MCF 10A (cell line): ENCODE results near the gene ABHD12. TPM values are rescaled to one million over a fixed set of nuclear protein-coding genes. Genes with fewer than 3 reads are reported as not detected.

Source experiments
- BruUV-seq: library from RNA; stranded (reverse); fragments of 400-500 nt; replicated peaks from 2 replicates; lab custom pipeline; 2021; lab: Mats Ljungman, UMichigan
- CTCF ChIA-PET: fragments of 300-600 bp; sonication (Branson Sonifier 250); formaldehyde crosslinking; extraction: SDS; loops from one replicate; lab custom pipeline; 2021; ENCODE audit warnings: antibody characterized with exemption, inconsistent platforms; lab: Yijun Ruan, JAX
- POLR2A ChIA-PET: fragments of 300-600, 350-650 bp; sonication (Branson Sonifier 250); formaldehyde crosslinking; extraction: SDS; loops from one replicate; lab custom pipeline; 2020; ENCODE audit warnings: antibody characterized with exemption, inconsistent platforms; lab: Yijun Ruan, JAX
- DNase-seq: peaks from one replicate; pipeline ENCODE4 v3.0.0-alpha.2; 2018; ENCODE audit not compliant: unreplicated experiment
- H3K27ac Mint-ChIP-seq: one replicate; pipeline ENCODE4 v1.8.0; 2022; ENCODE audit warnings: mild to moderate bottlenecking, low read depth, mixed read lengths; ENCODE audit not compliant: unreplicated experiment
- H3K27me3 Mint-ChIP-seq: one replicate; pipeline ENCODE4 v1.8.0; 2022; ENCODE audit warnings: mixed read lengths; ENCODE audit not compliant: insufficient read depth, unreplicated experiment
- H3K36me3 Mint-ChIP-seq: one replicate; pipeline ENCODE4 v1.8.0; 2022; ENCODE audit warnings: mild to moderate bottlenecking, moderate library complexity, mixed read lengths; ENCODE audit not compliant: insufficient read depth, unreplicated experiment
- H3K4me1 Mint-ChIP-seq: one replicate; pipeline ENCODE4 v1.8.0; 2022; ENCODE audit warnings: mixed read lengths; ENCODE audit not compliant: insufficient read depth, unreplicated experiment
- H3K4me3 Mint-ChIP-seq: one replicate; pipeline ENCODE4 v1.8.0; 2022; ENCODE audit warnings: mild to moderate bottlenecking, moderate library complexity, mixed read lengths; ENCODE audit not compliant: unreplicated experiment
- H3K9me3 Mint-ChIP-seq: one replicate; pipeline ENCODE4 v1.8.0; 2022; ENCODE audit warnings: mixed read lengths; ENCODE audit not compliant: unreplicated experiment
- intact Hi-C: fragments of 100-400 bp; cut with micrococcal nuclease; formaldehyde crosslinking; loops from 2 replicates; pipeline ENCODE4 v1.14.1; 2022
- total RNA-seq: library from RNA; stranded (reverse); gene quantifications from 2 replicates; pipeline ENCODE4 v1.2.3, GENCODE V29; 2022
- TF ChIP-seq, protein P1 (sequence below): fragments of 200-600 bp; IDR thresholded peaks from one replicate; pipeline ENCODE4 v1.8.0; 2022; ENCODE audit warnings: antibody characterized with exemption, mild to moderate bottlenecking; ENCODE audit not compliant: unreplicated experiment

ABHD12 gene
- total RNA-seq, 1 experiment from 2014 or later: 18.6 TPM

DNA sequence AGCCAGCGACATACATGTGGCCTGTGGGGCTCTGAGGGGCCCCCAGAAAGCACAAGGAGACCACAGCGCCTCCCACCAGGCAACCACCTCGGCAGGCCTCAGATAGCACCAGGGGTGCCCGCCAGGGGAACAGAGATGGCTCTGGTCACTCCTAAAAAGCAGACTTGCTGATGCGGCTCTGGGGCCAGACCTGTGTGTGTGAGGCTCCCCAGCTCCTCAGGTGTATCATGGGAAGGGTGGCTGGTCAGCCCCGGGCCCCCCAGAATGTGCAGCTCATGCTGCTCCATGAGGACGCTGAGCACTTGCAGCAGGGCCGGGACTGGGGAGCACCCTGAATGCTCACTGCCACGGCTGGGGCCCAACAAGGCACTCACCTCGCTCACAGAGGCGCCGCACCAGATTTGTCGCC lies 82.5 kb downstream of the ABHD12 start:
- POLR2A ChIA-PET: interaction anchor here (0.7 to 4.7 kb wide), 5 partner anchors 9 to 426 kb away, joined by 3 to 32 read pairs (median 5); no protein-coding TSS in a partner anchor
- H3K36me3 Mint-ChIP-seq: peaks cover 17% of the 10 kb centered on the region
- TF ChIP-seq, protein P1, sequence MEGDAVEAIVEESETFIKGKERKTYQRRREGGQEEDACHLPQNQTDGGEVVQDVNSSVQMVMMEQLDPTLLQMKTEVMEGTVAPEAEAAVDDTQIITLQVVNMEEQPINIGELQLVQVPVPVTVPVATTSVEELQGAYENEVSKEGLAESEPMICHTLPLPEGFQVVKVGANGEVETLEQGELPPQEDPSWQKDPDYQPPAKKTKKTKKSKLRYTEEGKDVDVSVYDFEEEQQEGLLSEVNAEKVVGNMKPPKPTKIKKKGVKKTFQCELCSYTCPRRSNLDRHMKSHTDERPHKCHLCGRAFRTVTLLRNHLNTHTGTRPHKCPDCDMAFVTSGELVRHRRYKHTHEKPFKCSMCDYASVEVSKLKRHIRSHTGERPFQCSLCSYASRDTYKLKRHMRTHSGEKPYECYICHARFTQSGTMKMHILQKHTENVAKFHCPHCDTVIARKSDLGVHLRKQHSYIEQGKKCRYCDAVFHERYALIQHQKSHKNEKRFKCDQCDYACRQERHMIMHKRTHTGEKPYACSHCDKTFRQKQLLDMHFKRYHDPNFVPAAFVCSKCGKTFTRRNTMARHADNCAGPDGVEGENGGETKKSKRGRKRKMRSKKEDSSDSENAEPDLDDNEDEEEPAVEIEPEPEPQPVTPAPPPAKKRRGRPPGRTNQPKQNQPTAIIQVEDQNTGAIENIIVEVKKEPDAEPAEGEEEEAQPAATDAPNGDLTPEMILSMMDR: no peak
- peaks cover 29% of the 10 kb centered on the region for H3K4me1 Mint-ChIP-seq
- DNase-seq: no peak
- CTCF ChIA-PET: interaction anchor here (0.6 to 5.6 kb wide), 11 partner anchors 9 to 1958 kb away, joined by 3 to 68 read pairs (median 3); no protein-coding TSS in a partner anchor
- no peaks in the 10 kb centered on the region for H3K27me3 Mint-ChIP-seq
- H3K9me3 Mint-ChIP-seq: no peaks in the 10 kb centered on the region
- BruUV-seq: no TSS peak
- intact Hi-C loops: no loop called here
- H3K27ac Mint-ChIP-seq: no peak overlapping the region
- H3K4me3 Mint-ChIP-seq: no peak overlapping the region

DNA sequence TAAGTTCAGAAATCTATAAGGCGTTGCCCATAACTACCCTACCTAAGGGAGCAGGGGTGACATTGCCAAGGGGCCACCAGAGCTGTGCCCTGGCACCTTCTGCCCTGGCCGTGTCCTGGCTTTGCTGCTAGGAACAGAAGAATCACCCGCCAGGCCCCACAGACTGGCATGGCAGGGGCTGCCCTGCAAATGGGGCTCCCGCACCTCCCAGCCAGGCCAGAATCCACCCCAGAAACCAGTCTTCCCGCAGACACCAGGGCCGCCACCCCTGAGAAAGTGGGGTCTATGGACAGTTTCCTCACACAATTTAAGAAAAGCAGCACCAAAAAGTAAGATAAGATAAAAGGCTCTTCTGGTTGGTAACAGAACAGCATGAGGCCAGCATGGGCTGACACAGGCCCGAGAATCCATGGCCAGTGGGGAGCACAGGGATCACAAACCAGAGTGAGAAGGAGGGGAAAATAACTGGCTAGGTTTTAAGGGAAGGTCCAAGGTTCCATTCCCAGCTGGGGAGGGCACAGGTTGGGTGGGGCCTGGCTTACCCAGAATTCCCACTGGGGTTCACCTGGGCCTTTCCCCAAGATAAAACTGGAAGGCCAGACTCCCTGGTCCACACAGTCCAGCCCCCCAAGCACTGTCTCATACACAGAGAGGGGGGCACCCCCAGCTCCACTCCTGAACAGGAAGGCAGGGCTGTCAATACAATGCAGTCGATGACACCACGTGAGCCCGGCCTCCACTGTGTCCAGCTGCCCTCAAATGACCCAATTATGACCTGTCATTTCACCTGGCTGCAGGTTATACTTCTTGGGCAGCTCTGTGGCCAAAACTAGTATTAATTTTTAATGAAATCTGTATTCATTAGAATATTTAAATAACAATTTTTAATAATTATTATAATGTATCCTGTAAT lies 83.4 kb downstream of the ABHD12 start:
- BruUV-seq: no TSS peak
- peak overlapping the region; percentile 64 for H3K27ac Mint-ChIP-seq
- intact Hi-C loops: no loop called here

DNA sequence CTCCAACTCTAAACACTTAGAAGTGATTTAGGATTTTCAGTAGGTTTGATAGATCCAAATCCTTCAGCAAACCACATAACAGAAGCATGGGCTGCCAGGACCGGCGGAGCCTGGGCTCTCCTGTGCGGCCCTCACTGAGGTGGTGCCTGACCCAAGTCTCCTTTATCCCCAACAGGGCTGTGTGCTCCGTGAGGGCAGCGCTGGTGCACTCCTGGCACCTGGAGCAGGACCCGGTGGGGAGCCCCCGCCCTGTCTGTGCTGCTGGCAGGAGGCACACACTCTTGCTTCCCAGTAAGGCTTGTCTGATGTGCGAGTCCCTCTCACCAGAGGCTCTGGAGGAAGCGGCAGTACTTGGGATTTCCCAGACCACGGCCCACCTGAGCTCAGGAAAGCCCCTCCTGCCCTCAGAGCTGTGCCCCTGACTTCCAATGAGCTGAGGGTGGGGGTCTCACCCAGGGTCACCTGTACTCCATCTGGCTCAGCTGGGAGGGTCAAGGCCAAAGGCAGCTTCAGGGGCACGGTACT lies 86.5 kb downstream of the ABHD12 start:
- Mint-ChIP-seq H3K4me3 (no peak overlapping the region), H3K36me3 (peaks cover 44% of the 10 kb centered on the region), H3K27ac (peak overlapping the region; percentile 35), H3K27me3 (no peaks in the 10 kb centered on the region), H3K4me1 (peaks cover 14% of the 10 kb centered on the region), H3K9me3 (no peaks in the 10 kb centered on the region)
- TF ChIP-seq, protein P1: no peak
- intact Hi-C loops: no loop called here
- no peak for DNase-seq
- BruUV-seq: no TSS peak
- CTCF ChIA-PET: interaction anchor here (0.7 kb wide), 1 partner anchor 48 kb away, joined by 3 read pairs; no protein-coding TSS in a partner anchor
- POLR2A ChIA-PET: interaction anchor here (1.2 kb wide), 1 partner anchor 56 kb away, joined by 3 read pairs; the partner anchor contains the start of gene PYGB

More for the DNA sequence above, 83.4 kb downstream of the ABHD12 start:
- H3K36me3 Mint-ChIP-seq: peaks cover 18% of the 10 kb centered on the region
- no peak overlapping the region for H3K4me3 Mint-ChIP-seq
- TF ChIP-seq, protein P1: no peak
- DNase-seq: no peak
- ChIA-PET POLR2A (interaction anchor here (0.6 to 4.7 kb wide), 7 partner anchors 8 to 427 kb away, joined by 3 to 32 read pairs (median 4); no protein-coding TSS in a partner anchor), CTCF (interaction anchor here (0.9 to 5.6 kb wide), 5 partner anchors 12 to 98 kb away, joined by 3 to 68 read pairs (median 4); no protein-coding TSS in a partner anchor)
- H3K4me1 Mint-ChIP-seq: peaks cover 29% of the 10 kb centered on the region
- no peaks in the 10 kb centered on the region for H3K27me3 Mint-ChIP-seq
- H3K9me3 Mint-ChIP-seq: no peaks in the 10 kb centered on the region
